NCI-H69 (cell line): ENCODE data around the gene SNX8.

Source experiments
- DNase-seq: peaks from one replicate; lab custom pipeline; 2025; lab: John Stamatoyannopoulos, UW

SNX8 gene

DNA sequence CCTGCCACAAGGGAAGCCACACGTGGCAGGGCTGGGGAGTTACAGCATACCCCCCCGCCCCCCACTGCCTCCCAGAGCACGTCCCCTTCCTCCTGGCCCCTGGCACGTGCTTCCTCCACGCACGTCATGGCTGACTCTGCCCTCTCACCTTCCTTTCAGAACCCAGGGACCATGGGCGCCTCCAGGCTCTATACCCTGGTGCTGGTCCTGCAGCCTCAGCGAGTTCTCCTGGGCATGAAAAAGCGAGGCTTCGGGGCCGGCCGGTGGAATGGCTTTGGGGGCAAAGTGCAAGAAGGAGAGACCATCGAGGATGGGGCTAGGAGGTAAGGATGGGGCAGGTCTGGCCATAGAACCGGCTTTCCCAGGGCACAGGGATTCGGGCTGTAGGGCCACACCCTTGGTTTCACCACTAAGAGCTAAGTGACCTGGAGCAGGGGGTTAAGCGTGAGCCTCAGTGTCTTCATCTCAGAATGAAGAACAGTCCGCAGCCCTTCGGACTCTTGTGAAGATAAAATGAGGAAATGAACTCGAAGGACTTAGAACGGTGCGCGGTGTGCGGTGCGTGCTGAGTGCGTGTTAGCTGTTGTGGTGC lies 69.7 kb downstream of the SNX8 start:
- DNase-seq = no peak

- DNase-seq = no peak
These were observed 70.8 kb downstream of the SNX8 start for GRCh38 chr7:2243458-2243857.

DNA sequence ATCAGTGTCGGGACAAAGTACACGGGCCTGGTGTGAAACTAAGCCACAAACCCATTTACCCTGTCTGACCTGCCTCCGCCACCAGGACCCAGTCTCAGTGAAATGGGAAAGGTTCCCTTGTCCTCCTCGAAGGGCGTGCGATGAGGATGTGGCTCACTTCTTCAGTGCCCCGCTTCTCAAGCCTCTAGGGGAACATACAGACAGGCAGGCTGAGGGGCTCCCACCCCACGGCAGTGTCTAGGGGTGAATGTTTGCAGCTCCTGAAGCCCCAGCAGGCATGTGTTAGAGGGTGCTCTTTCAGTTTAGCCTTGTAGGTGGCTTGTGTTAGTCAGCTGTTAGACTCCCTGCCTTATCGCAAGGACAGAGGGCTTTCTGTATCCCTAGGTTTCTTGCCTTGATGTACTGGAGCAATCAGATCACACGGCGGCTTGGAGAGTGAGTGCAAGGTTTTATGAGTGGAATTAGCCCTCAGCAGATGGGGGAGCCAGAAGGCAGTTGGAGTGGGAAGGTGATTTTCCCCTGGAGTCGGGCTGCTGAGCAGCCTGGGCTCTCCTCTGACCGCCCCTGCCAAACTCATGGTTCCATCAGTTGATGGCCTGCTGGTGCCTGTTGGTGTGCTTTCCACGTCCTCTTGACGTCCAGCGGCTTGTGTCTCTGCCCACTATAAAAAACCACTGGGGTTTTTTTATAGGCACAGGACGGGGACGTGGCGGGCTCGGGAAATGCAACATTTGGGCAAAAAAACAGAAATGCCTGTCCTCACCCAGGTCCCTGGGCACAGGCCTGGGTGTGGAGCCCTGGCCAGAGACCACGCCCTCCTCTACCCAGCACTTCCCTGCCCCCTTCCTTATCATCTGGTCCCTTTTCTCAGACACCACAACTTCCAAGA lies 71.5 kb downstream of the SNX8 start:
- DNase-seq = peak; percentile 67

DNA sequence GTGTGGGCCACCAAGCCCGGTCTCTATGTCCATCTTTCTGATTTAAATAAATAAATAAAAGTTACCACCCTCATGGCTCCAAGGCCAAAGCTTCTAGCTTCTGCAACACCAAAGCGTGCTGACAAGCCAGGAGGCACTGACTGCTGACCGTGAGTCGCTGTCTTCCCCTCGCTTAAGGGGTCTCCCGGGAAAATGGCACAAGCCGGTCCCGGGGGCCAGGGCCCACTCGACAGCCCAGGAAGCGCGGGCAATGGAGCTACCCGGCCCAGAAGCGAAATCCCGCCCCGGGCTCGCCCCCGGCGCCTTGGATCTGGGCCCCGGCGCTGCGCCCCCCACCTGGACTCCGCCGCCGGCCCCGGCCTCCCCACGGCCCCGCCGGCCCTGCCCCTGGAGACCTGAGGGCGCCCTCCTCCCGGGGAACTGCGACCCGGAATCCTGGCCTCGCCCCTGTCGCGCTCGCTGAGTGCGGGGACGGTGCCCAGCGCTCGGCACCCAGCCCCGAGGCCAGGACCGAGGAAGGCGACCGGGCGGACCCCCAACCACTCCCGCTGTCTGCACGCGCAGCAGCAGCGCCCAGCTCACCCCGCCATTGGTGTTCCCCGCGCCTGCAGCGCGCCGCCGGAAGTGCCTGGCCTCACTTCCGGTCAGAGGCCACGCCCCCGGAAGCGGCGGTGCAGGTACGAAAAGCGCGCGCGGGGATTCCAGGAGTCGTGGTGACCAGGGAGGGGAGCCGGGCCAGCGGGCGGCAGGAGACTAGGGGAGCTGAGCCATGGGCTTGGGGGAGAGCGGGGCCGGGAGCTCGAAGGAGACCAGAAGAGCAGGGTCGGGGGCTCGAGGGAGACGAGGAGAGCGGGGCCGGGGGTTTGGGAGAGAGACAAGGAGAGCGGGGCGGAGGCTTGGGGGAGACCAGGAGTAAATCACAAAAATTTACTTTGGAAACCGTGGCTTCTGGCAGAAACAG lies 72.4 kb downstream of the SNX8 start, which contains the start of the genes MRM2 and NUDT1:
Gene MRM2 (minus strand): TSS at position 626 of the 961 bp plus-strand sequence. CDS start 36 bp downstream, at position 590.
Gene NUDT1 (plus strand): TSS at position 647 of the 961 bp plus-strand sequence. CDS start 2,349 bp downstream, outside the sequence.
- DNase-seq = peak; percentile 94

DNA sequence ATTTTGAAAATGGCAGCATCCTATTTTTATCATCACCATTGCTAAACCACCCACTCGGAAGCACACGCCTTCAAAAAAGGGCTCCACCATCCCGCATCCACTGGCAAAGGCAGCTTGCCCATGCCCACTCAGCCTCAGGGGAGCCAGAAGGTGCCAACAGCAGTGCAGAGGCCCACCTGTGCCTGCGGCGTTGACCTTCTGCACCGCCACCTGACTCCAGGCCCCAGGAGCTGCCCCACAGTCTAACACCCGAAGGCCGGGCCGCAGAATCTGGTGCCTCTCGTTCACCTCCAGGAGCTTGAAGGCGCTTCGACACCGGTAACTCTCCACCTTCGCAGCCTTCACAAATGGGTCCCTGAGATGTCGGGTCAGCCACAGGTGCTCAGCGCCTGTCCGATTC lies 75.0 kb downstream of the SNX8 start:
- no peak for DNase-seq

- no peak for DNase-seq
These were observed 77.1 kb downstream of the SNX8 start for GRCh38 chr7:2237109-2237602.

- no peak for DNase-seq
These were observed 80.3 kb downstream of the SNX8 start for GRCh38 chr7:2233926-2234325.

- peak; percentile 96 for DNase-seq
These were observed 81.3 kb downstream of the SNX8 start, which contains the start of gene MAD1L1 for GRCh38 chr7:2232766-2233520. MAD1L1 (minus strand) TSS chr7:2232945; CDS start chr7:2230133, 2,812 bp downstream.

GRCh38 chr7:2231992-2232765 lies 82.1 kb downstream of the SNX8 start:
- peak; percentile 59 for DNase-seq

- DNase-seq = no peak
These were observed 83.4 kb downstream of the SNX8 start for GRCh38 chr7:2230882-2231281.

- DNase-seq = no peak
These were observed 84.0 kb downstream of the SNX8 start for GRCh38 chr7:2230226-2230625.

DNA sequence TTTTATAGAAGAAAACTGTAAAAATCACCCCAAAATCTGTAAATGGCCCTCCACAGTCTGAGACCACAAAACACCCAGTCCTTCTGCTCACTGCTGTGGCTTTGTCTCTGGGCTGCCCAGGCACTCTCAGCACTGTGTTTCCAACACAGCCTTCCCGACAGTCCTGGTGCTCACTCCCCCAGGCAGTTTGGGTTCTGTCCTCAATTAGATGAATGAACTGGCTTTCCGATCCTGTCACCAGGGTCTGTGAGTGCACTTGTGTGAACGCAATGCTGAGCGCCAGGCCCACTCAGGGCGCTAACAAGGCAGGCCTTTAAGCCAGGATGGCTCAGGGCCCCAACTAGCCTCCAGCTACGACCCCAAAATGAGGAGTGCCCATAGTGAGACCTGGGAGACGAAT lies 84.8 kb downstream of the SNX8 start:
- DNase-seq = no peak

GRCh38 chr7:2228921-2229320 lies 85.3 kb downstream of the SNX8 start:
- DNase-seq = no peak

GRCh38 chr7:2227699-2228098 lies 86.5 kb downstream of the SNX8 start:
- DNase-seq = no peak

DNA sequence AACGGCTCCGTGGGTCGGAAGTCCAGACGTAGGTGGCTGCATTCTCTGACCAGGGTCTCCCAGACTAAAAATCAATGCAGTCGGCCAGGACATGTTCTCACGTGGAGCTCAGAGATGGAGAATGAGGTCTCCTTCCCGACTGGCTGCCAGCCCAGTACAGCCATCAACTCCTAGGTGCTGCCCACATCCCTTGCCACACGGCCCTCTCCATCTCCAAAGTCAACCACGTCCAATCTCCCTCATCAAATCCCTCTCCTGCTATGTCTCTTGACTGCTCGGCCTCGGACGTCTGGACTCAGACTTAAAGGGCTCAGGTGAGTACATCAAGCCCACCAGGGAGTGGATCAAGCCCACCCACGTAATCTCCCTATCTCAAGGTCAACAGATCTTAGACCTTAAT lies 88.4 kb downstream of the SNX8 start:
- no peak for DNase-seq

DNA sequence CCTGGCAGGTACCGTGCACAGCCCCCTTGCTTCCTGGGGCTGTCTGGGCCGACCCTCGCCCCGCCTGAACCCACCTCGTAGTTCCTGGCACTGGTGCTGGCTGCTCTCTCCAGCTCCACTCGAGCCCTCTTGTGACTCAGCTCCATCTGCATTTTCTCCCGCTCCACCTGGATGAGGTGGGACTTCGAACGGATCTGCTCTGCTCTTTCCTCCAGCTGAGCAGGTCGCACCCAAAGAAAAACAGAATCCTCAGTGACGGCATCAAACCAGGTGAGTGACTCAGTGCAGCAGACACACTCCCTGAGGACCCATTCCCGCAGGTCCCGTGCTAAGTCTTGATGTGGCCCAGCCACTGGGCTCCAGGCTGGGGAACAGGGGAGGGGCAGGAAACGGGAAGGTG lies 88.9 kb downstream of the SNX8 start:
- DNase-seq = no peak

DNA sequence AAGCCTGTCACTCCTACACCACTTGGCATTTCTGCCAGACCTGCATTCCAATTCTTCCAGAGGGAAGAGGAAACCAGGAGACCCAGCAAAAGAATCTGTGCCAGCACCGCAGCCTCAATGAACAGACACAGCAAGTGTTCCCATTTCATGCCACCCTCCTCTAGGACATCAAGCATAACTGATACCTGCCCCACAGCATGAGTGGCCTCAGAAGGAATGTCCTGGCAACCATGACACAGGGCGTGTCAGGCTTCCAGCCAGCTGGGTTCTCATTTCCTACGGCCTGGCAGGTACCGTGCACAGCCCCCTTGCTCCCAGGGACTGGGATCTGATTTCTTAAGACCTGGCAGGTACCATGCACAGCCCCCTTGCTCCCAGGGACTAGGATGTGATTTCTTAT lies 89.3 kb downstream of the SNX8 start:
- DNase-seq = no peak

GRCh38 chr7:2224491-2224928 lies 89.7 kb downstream of the SNX8 start:
- no peak for DNase-seq

DNA sequence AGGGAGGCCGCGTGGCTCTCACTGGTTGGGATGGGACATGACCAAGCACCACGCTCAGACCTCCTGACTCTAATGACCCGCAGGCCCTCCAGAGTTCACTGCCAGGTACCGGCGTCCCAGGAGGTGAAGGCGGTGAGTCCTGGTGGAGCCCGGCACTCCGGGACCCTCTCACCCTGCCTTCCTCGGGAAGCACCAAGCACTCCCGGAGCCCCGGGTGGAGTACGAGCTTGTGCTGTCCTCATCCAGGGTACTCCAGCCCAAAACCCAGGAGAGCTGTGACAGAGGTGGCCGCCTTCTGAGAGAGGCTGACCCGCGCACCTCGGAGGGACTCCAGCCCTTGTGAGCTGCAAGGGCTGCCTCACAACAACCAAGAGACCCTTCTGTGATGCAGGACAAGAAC lies 90.9 kb downstream of the SNX8 start:
- no peak for DNase-seq

- no peak for DNase-seq
These were observed 91.7 kb downstream of the SNX8 start for GRCh38 chr7:2222516-2222915.
